Measurements from ENCODE around the gene NFAT5. TPM values are rescaled to one million over a fixed set of nuclear protein-coding genes. Genes with fewer than 3 reads are reported as not detected.
"Not testable (repeated sequence)": the region's sequence is repeated elsewhere in the genome, so short reads cannot be mapped to it uniquely, and the experiment has no call there.

The NFAT5 gene
- total RNA-seq, 1 experiment from 2014 or later: 5.1 TPM

DNA sequence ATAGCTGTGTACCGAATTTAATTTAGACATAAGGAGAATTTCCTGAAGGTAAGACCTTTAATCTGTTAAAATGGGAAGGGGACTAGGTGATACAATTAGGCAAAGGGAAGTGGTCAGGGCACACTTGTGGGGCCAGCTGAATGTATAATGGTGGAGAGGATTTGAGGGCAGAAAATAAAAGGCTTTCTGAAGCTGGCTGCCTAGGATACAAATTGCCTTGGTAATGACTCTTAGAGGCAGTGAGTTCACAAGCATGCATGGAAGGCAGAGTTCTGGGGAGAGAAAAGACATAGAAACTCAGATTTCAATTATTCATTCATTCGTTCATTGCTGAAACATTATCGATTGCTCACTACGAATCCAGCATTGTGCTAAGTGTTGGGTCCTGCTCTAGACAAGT lies 12.4 kb upstream of the NFAT5 start:
- no peak for DNase-seq (ENCODE audit: low spot score)

DNA sequence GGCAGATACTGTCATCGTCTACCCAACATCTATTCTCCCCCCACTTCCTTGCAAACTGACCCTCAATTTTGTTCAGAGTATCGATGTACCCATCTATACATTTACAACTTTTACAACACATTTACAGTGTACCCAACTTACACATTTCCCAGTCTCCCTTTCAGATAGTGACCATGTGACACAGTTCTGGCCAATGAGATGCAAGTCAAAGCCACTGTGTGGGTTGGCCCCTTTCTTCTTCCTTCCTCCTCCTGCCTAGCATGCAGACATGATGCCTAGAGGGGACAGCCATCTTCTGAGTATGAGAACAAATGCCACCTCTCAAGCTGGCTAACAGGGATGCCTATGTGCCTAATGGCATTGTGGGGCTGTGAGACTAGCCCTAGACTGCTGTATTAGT lies 11.3 kb upstream of the NFAT5 start:
- DNase-seq (ENCODE audit: low spot score): no peak

- DNase-seq (ENCODE audit: low spot score): no peak
Observed at GRCh38 chr16:69555437-69555836, 10.3 kb upstream of the NFAT5 start.

- no peak for DNase-seq (ENCODE audit: low spot score)
Observed at GRCh38 chr16:69555867-69556266, 9.9 kb upstream of the NFAT5 start.

DNA sequence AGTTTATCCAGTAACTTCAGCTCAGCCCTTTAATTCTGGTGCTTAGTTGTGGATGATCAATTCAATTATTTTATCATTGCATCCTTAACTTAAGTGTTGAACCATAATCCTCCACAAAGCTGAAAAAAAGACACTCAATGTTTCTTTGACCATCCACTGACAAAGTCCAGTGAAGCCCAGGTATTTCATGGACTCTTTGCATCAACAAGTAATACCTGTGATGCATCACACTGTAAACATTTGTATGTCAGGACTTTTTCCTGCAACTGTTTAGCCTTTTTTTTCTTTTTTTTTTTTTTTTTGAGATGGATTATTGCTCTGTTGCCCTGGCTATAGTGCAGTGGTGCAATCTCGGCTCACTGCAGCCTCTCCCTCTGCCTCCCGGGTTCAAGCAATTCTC lies 6.6 kb upstream of the NFAT5 start:
- DNase-seq (ENCODE audit: low spot score): no peak

DNA sequence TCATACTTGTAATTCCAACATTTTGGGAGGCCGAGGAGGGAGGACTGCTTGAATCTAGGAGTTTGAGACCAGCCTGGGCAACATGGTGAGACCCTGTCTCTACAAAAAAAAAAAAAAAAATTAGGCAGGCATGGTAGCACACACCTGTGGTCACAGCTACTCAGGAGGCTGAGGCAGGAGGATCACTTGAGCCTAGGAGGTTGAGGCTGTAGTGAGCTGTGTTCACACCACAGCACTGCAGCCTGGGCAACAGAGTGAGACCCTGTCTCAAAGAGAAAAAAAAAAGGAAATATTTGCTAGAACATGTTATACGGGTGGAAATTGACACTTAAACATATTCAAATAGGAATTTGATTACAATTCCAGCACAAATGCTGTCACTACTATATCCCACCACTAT lies 4.4 kb upstream of the NFAT5 start:
- not testable (repeated sequence) for DNase-seq (ENCODE audit: low spot score)

- DNase-seq (ENCODE audit: low spot score): no peak
Observed at GRCh38 chr16:69561901-69562300, 3.9 kb upstream of the NFAT5 start.

GRCh38 chr16:69562813-69563212 lies 3.0 kb upstream of the NFAT5 start:
- no peak for DNase-seq (ENCODE audit: low spot score)

DNA sequence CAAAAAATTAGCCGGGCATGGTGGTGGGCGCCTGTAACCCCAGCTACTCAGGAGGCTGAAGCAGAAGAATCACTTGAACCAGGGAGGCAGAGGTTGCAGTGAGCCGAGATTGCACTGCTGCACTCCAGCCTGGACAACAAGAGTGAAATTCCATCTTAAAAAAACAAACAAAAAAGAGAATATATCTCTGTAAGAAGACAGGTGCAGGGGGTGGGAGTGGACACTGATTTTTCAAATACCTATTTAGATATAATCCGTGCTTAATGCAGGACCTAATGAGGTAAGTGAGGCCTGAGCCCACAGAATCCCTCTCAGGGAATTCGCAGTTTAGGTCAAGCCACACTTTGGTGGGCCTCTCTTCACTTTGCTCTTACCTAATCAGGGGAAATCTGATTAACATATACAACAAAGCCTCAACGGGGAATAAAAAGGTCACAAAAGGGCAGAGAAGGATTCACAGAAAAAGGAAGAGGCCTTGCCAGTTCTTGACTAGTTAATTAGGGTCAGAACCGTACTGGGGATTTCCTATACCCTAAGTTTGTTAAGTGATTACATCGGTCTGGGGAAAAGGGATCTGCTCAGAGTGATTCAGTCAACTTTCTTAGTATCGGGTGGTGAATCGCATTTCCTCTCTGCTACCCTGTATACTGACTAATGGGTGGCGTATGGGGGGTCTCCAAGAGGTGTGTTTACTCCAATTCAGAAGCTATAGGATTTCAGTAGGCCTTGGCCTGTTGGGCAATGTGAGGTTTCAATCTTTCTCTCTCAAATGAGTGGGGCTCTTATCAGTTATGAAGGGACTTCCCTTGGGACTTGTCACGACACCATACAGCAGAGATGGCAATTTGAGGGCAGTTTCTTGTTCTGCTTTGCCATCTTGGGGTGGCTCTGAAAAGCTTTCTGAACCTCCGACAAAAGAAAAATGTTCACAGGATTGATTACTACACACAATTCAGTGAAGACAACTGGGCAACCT lies 1.9 kb upstream of the NFAT5 start:
- DNase-seq (ENCODE audit: low spot score): no peak

- DNase-seq (ENCODE audit: low spot score): no peak
Observed at GRCh38 chr16:69564845-69565670, 708 bp upstream of the NFAT5 start.

DNA sequence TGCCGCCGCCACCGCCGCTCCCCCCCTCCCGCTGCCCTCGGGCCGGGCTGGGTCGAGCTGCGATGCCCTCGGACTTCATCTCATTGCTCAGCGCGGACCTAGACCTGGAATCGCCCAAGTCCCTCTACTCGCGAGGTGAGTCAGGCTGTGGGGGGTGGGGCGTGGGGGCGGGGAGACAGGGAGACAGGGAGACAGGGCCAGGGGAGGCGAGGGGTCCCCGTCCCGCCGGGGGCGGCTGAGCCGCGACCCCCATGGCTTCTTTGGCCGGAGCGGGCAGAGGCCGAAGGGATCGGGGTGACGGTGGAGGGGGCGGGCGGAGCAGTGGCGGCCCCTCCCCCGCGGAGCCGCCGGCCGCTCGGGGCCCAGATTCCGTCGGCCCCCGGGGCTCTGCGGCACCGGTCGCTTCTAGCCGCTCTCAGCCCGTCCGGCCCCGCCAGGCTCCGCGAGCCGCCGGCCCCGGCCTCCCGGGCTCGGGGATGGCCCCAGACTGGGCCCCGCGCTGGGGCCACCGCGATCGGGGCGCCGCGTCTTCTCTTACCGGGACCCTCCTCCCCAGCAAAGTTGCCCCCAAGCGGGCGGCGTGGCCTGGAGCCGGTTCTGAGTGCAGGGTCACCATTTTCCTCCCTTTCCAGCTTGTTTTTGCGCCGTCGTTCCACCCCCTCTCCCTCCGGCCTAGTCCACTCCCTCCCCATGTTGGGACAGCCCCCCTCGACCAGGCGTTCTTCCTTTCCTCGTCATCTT lies 644 bp downstream of the NFAT5 start:
- DNase-seq (ENCODE audit: low spot score): peak; percentile 36

- DNase-seq (ENCODE audit: low spot score): no peak
Observed at GRCh38 chr16:69566981-69567680, 1.4 kb downstream of the NFAT5 start.

DNA sequence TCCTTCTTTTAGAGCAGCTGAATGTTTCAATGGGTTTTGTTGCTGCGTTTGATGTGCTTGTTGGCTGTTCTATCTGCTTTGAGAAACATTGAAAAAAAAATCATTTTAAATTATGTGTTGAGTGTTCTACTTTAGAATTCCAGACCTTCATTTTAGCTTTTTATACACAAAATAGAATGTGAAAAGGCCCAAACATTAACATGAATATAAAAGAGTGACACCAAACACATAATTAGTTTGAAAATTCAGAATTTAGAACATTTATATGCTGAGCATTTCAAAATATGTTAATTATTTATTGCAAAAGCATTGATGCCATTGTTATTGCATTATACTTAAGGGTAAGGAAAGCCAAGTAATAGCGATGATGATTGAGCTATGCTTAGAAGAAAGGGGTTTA lies 2.9 kb downstream of the NFAT5 start:
- no peak for DNase-seq (ENCODE audit: low spot score)

DNA sequence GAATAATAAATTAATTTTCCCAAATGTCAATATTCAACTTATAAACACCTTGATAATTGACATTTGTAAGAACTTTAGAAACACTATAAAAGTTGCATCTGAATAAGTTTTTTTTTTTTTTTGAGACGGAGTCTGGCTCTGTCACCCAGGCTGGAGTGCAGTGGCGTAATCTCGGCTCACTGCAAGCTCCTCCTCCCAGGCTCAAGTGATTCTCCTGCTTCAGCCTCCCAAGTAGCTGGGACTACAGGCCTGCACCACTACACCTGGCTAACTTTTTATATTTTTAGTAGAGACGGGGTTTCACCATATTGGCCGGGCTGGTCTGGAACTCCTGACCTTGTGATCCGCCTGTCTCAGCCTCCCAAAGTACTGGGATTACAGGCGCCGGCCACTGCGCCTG lies 13.0 kb downstream of the NFAT5 start:
- DNase-seq (ENCODE audit: low spot score): not testable (repeated sequence)

- DNase-seq (ENCODE audit: low spot score): no peak
Observed at GRCh38 chr16:69579783-69580481, 14.2 kb downstream of the NFAT5 start.

GRCh38 chr16:69581297-69581696 lies 15.5 kb downstream of the NFAT5 start:
- DNase-seq (ENCODE audit: low spot score): no peak

DNA sequence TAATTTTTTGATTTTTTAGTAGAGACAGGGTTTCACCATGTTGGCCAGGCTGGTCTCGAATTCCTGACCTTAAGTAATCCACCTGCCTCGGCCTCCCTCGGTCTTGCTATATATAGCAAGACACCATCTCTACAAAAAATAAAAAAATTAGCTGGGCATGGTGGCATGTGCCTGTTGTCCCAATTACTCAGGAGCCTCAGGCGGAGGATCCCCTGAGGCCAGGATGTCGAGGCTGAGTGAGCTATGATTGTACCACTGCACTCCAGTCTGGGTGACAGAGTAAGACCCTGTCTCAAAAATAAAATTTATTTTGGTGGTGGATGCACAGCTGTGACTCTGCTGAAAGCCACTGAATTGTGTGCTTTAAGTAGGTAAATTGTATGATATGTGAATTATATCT lies 18.7 kb downstream of the NFAT5 start:
- not testable (repeated sequence) for DNase-seq (ENCODE audit: low spot score)

DNA sequence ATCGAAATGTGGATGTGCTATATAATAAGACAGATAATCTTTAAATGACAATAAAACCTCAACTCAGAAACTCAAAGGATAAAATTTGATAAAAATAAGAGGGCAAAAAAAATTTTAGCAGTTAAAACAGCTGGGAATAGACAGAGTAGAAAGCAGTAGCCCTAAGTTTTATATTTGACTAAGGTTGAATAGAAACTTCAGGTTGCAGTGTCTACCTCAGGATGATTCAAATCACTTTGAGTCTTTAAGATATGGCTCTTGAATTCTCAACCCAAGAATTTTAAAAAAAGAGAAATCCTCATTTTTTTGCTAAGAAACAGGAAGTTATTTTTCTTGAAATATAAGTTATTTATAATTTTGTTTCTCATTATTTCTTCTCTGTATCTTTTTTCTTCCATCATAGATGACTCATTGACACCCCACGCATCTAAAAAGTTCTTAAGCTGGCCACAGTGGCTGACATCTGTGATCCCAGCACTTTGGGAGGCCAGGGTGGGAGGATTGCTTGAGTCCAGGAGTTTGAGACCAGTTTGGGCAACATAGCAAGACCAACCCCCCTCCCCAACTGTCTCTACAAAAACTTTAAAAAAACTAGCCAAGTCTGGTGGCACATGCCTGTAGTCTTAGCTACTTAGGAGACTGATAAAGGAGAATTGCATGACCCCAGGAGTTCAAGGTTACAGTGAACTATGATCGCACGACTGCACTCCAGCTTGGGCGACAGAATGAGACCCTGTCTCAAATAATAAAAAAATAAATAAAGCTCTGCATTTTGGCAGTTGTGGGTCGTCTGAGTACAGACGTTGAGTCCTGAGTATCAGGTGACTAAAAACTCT lies 23.9 kb downstream of the NFAT5 start:
- no peak for DNase-seq (ENCODE audit: low spot score)

DNA sequence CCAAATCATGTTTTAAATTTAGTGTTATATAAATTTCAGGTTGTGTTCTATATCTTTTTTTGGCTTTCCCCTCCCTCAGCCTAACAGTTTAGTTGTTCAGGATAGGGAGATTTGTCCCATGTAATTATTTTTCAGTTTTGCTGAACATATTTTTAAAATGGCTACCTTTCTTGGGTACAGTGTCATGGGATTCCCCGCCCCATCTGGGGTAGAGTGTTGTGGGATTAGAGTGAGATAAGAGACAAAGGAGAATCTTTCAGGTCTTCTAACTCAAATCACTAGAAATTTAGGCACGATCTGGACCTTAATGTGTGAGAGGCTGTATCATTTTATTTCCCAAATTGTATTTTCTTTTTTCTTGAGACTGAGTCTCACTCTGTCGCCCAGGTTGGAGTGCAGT lies 24.8 kb downstream of the NFAT5 start:
- DNase-seq (ENCODE audit: low spot score): no peak

GRCh38 chr16:69593751-69594255 lies 28.0 kb downstream of the NFAT5 start:
- DNase-seq (ENCODE audit: low spot score): no peak

All from H4 (cell line).